PC-3 (cell line): ENCODE results near the gene USP25. TPM values are rescaled to one million over a fixed set of nuclear protein-coding genes. Genes with fewer than 3 reads are reported as not detected.
A peak's percentile ranks its signal among the peaks of the same experiment; 100 is the strongest.

ENCODE experiments used
- ATAC-seq: fragments of 200-7000 bp; cut with Tn5 transposase; 2 replicates; pipeline ENCODE4 v1.9.1; 2020; ENCODE audit warnings: mild to moderate bottlenecking, moderate library complexity
- BruUV-seq: library from RNA; stranded (reverse); fragments of 400-500 nt; replicated peaks from 2 replicates; lab custom pipeline; 2021; lab: Mats Ljungman, UMichigan
- CTCF ChIA-PET: fragments of 300-600 bp; sonication (Branson Sonifier 250); formaldehyde crosslinking; loops from one replicate; lab custom pipeline; 2022; ENCODE audit warnings: antibody characterized with exemption; lab: Charles Lee
- POLR2A ChIA-PET: fragments of 300-600 bp; sonication (Branson Sonifier 250); formaldehyde crosslinking; loops from one replicate; lab custom pipeline; 2022; ENCODE audit warnings: antibody characterized with exemption; ENCODE audit not compliant: unreplicated experiment; lab: Charles Lee
- DNase-seq: peaks from one replicate; pipeline ENCODE4 v3.0.0-alpha.2; 2015
- H2AFZ ChIP-seq: fragments of 300-600 bp; sonication (generic); 2 replicates; pipeline ENCODE4 v1.6.0; 2016; ENCODE audit warnings: antibody characterized with exemption, low read length
- H3F3A ChIP-seq: fragments of 300-600 bp; sonication (generic); one replicate; pipeline ENCODE4 v1.6.0; 2017; ENCODE audit warnings: antibody characterized with exemption, low read length, control low read depth, mild to moderate bottlenecking; ENCODE audit not compliant: unreplicated experiment
- H3K27ac ChIP-seq: fragments of 300-600 bp; sonication (generic); 2 replicates; pipeline ENCODE4 v1.5.1; 2016; ENCODE audit warnings: mild to moderate bottlenecking, low read length
- H3K27me3 ChIP-seq: fragments of 300-600 bp; sonication (generic); 2 replicates; pipeline ENCODE4 v1.6.1; 2016; ENCODE audit warnings: low read length, mixed read lengths
- H3K36me3 ChIP-seq: fragments of 300-600 bp; sonication (generic); 2 replicates; pipeline ENCODE4 v1.6.1; 2016; ENCODE audit warnings: low read depth, mixed run types, low read length, mixed read lengths
- H3K4me1 ChIP-seq: fragments of 300-600 bp; sonication (generic); 2 replicates; pipeline ENCODE4 v1.5.1; 2016; ENCODE audit warnings: low read length; ENCODE audit not compliant: insufficient read depth
- H3K4me2 ChIP-seq: fragments of 300-600 bp; sonication (generic); 2 replicates; pipeline ENCODE4 v1.6.0; 2016; ENCODE audit warnings: low read length
- H3K4me3 ChIP-seq: fragments of 300-600 bp; sonication (generic); 2 replicates; pipeline ENCODE4 v1.5.1; 2016; ENCODE audit warnings: mild to moderate bottlenecking, low read length, mixed read lengths
- H3K79me2 ChIP-seq: fragments of 300-600 bp; sonication (generic); 2 replicates; pipeline ENCODE4 v1.6.1; 2017; ENCODE audit warnings: low read length, mixed read lengths
- H3K9ac ChIP-seq: fragments of 300-600 bp; sonication (generic); 2 replicates; pipeline ENCODE4 v1.6.0; 2016; ENCODE audit warnings: mild to moderate bottlenecking, low read length
- H3K9me2 ChIP-seq: fragments of 300-600 bp; sonication (generic); replicated peaks from 2 replicates; pipeline ENCODE4 v1.6.1; 2016; ENCODE audit warnings: mixed run types, low read length, mixed read lengths
- H3K9me3 ChIP-seq: fragments of 300-600 bp; sonication (generic); 2 replicates; pipeline ENCODE4 v1.6.1; 2016; ENCODE audit warnings: low read length, mixed read lengths
- H4K20me1 ChIP-seq: fragments of 300-600 bp; sonication (generic); 2 replicates; pipeline ENCODE4 v1.6.1; 2016; ENCODE audit warnings: low read length, mixed read lengths
- EZH2 ChIP-seq: fragments of 300-600 bp; sonication (generic); IDR thresholded peaks from one replicate; pipeline ENCODE4 v1.6.1; 2017; ENCODE audit warnings: antibody characterized with exemption, mild to moderate bottlenecking, low read length; ENCODE audit not compliant: unreplicated experiment
- EZH2phosphoT487 ChIP-seq: fragments of 300-600 bp; sonication (generic); IDR thresholded peaks from 2 replicates; pipeline ENCODE4 v1.6.1; 2018; ENCODE audit warnings: mild to moderate bottlenecking, antibody characterized with exemption, low read length, borderline replicate concordance
- intact Hi-C: fragments of 100-400 bp; cut with micrococcal nuclease; formaldehyde crosslinking; loops from 2 replicates; pipeline ENCODE4 v1.9.0; 2023
- total RNA-seq: library from RNA; depleted of rRNA; stranded (reverse); fragments of >200 nt; gene quantifications from 2 replicates; pipeline ENCODE4 v1.2.3, GENCODE V29; 2014
- TF ChIP-seq, protein P1 (sequence below): fragments of 300-600 bp; sonication (generic); conservative IDR thresholded peaks from 2 replicates; pipeline ENCODE4 v1.5.1; 2017; ENCODE audit warnings: antibody characterized with exemption, low read depth, mild to moderate bottlenecking, low read length

The USP25 gene
- total RNA-seq, 1 experiment from 2014 or later = 54.4 TPM

DNA sequence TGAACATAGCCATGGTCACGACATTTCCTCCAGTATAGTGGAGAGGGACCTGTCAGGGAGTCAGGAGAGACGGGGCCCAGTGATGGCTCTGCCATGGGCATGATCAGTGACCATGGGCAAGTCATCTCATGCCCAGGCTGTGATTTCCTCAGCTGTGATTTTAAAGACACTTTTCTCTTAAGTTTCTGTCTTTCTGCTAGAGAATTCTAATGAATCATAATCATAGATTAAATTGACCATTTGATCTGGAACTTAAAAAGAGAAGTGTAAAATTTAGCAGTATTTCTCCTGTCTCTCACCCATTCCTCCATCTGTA is 112.7 kb downstream of the USP25 start:
- H3K9me2 ChIP-seq = no peaks in the 10 kb centered on the region
- BruUV-seq = no TSS peak
- H3F3A ChIP-seq = peaks cover 4% of the 10 kb centered on the region
- H4K20me1 ChIP-seq = no peaks in the 10 kb centered on the region; the same call in 1 of the 2 replicates
- no peaks in the 10 kb centered on the region for H3K9me3 ChIP-seq
- H3K4me2 ChIP-seq = no peak overlapping the region
- DNase-seq (no peak), ATAC-seq (no peak)
- H3K27ac ChIP-seq = no peak overlapping the region
- intact Hi-C loops = no loop called here
- ChIA-PET POLR2A (no interaction called here), CTCF (no interaction called here)
- H3K79me2 ChIP-seq = no peaks in the 10 kb centered on the region
- no peak for TF ChIP-seq EZH2
- no peak for TF ChIP-seq EZH2phosphoT487
- TF ChIP-seq, protein P1, sequence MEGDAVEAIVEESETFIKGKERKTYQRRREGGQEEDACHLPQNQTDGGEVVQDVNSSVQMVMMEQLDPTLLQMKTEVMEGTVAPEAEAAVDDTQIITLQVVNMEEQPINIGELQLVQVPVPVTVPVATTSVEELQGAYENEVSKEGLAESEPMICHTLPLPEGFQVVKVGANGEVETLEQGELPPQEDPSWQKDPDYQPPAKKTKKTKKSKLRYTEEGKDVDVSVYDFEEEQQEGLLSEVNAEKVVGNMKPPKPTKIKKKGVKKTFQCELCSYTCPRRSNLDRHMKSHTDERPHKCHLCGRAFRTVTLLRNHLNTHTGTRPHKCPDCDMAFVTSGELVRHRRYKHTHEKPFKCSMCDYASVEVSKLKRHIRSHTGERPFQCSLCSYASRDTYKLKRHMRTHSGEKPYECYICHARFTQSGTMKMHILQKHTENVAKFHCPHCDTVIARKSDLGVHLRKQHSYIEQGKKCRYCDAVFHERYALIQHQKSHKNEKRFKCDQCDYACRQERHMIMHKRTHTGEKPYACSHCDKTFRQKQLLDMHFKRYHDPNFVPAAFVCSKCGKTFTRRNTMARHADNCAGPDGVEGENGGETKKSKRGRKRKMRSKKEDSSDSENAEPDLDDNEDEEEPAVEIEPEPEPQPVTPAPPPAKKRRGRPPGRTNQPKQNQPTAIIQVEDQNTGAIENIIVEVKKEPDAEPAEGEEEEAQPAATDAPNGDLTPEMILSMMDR = no peak
- no peak overlapping the region for H3K4me3 ChIP-seq
- H3K36me3 ChIP-seq = peaks cover 19% of the 10 kb centered on the region
- no peak overlapping the region for H2AFZ ChIP-seq
- H3K4me1 ChIP-seq = peaks cover 53% of the 10 kb centered on the region
- no peaks in the 10 kb centered on the region for H3K27me3 ChIP-seq
- no peak overlapping the region for H3K9ac ChIP-seq

DNA sequence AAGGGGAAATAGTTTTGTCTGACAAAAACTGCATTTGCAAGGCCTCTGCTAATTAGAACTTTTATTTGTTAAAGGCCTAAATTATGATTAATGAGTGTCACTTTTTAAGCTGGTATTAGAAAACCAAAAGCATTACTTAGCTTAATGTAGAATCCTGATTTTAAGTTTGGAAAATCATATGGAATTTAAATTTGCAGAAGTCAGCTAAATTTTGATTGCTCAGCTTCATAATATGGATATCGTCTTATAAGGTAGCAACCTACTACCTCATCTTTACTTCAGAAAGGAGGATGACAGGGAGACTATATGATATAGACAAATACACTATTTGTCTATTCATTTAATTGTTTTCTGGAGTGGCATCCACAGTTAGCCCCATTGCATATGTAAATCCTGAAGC is 114.0 kb downstream of the USP25 start:
- no peaks in the 10 kb centered on the region for H3K9me2 ChIP-seq
- no peak for ATAC-seq
- TF ChIP-seq, protein P1 = no peak
- TF ChIP-seq EZH2phosphoT487 = no peak
- no peak for TF ChIP-seq EZH2
- ChIA-PET CTCF (no interaction called here), POLR2A (no interaction called here)
- H3K27me3 ChIP-seq = no peaks in the 10 kb centered on the region
- no peak for DNase-seq
- H3K9me3 ChIP-seq = no peaks in the 10 kb centered on the region
- no peak overlapping the region for H3K27ac ChIP-seq
- intact Hi-C loops = no loop called here
- peaks cover 15% of the 10 kb centered on the region for H3K36me3 ChIP-seq
- no peak overlapping the region for H2AFZ ChIP-seq
- no TSS peak for BruUV-seq
- H3F3A ChIP-seq = peaks cover 9% of the 10 kb centered on the region
- no peak overlapping the region for H3K4me2 ChIP-seq
- peaks cover 5% of the 10 kb centered on the region for H4K20me1 ChIP-seq
- no peak overlapping the region for H3K9ac ChIP-seq
- peaks cover 57% of the 10 kb centered on the region for H3K4me1 ChIP-seq
- no peaks in the 10 kb centered on the region for H3K79me2 ChIP-seq
- H3K4me3 ChIP-seq = no peak overlapping the region

DNA sequence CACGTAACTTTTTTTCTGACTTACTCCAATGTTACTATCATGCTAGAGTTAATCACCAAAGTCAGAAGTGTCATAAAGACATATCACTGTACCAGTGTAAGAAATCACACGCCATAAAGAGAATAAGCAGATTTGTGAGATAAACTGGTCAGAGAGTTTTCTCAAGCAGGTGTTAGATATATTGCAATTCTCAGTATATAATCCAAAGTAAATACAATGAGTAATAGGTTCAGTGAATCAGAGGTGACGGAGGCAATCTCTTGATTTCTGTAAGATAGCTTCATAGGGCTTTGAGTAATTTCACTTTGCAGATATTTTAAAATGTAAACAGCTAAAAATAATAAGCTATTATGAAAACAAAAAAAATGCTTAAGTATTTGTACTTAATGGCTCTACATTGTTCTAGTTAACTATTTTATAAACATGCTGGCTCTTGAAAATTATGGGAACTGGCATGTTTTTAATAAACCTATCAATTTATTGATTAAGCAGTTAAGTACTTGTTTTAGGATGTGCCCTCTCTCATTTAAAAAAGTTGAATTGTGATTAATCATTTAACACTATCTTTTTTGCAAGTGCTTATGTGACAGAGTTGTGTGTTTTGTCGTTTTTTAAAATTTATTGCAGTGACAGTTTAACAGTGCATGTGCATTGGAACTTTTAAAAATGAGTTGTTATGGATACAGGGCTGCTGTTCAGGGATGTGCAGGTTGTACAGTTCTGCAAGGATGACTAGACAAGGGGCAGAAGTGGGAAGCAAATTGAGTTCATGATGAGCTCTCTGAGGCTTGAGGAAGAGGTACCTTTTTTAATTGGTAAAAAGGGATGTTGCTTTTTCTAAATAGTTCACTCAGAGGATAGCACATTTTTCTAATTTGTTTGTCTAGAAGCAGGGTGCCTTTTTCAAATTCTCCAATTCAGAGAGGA is 119.1 kb downstream of the USP25 start:
- H3K9ac ChIP-seq = peak overlapping the region; percentile 29
- H3K9me3 ChIP-seq = no peaks in the 10 kb centered on the region
- DNase-seq (peak; percentile 88), ATAC-seq (peak; percentile 88)
- CTCF ChIA-PET = interaction anchor here (0.8 kb wide), 1 partner anchor 23 kb away, joined by 3 read pairs; no protein-coding TSS in a partner anchor
- peaks cover 7% of the 10 kb centered on the region for H3F3A ChIP-seq
- no peak overlapping the region for H2AFZ ChIP-seq
- H4K20me1 ChIP-seq = peaks cover 12% of the 10 kb centered on the region
- H3K79me2 ChIP-seq = peaks cover 14% of the 10 kb centered on the region; the same call in 1 of the 2 replicates
- H3K4me1 ChIP-seq = peaks cover 48% of the 10 kb centered on the region
- H3K27ac ChIP-seq = peak overlapping the region; percentile 69
- no TSS peak for BruUV-seq
- H3K9me2 ChIP-seq = no peaks in the 10 kb centered on the region
- no peaks in the 10 kb centered on the region for H3K36me3 ChIP-seq
- no peaks in the 10 kb centered on the region for H3K27me3 ChIP-seq
- TF ChIP-seq, protein P1 = no peak
- TF ChIP-seq EZH2 (no peak), EZH2phosphoT487 (no peak)
- POLR2A ChIA-PET = interaction anchor here (0.6 to 0.7 kb wide), 2 partner anchors 26 to 970 kb away, joined by 3 to 5 read pairs; no protein-coding TSS in a partner anchor
- H3K4me3 ChIP-seq = peak overlapping the region; percentile 34; the same call in 1 of the 2 replicates
- intact Hi-C loops = no loop called here
- peak overlapping the region; percentile 73 for H3K4me2 ChIP-seq
